GM12878 (cell line): Measurements from ENCODE around the gene TDRD12. TPM values are rescaled to one million over a fixed set of nuclear protein-coding genes. Genes with fewer than 3 reads are reported as not detected.

ENCODE experiments used
- ATAC-seq: fragments of 200-7000 bp; cut with Tn5 transposase; 3 replicates; pipeline ENCODE4 v1.9.1; 2020; ENCODE audit warnings: mild to moderate bottlenecking, moderate library complexity
- BruUV-seq: library from RNA; stranded (reverse); fragments of 400-500 nt; replicated peaks from 2 replicates; lab custom pipeline; 2021; lab: Mats Ljungman, UMichigan
- CTCF ChIA-PET: fragments of 300-600 bp; sonication (Branson Sonifier 250); formaldehyde crosslinking; extraction: SDS; loops from one replicate; lab custom pipeline; 2021; ENCODE audit warnings: inconsistent platforms; lab: Yijun Ruan, JAX
- POLR2A ChIA-PET: fragments of 350-600 bp; formaldehyde crosslinking; extraction: SDS; loops from one replicate; lab custom pipeline; 2021; ENCODE audit warnings: inconsistent platforms; lab: Charles Lee
- RAD21 ChIA-PET: fragments of 300-600 bp; sonication (Branson Sonifier 250); formaldehyde crosslinking; loops from one replicate; lab custom pipeline; 2023; ENCODE audit warnings: antibody characterized with exemption; ENCODE audit not compliant: unreplicated experiment; lab: Charles Lee
- SMC1A ChIA-PET: fragments of 300-600 bp; sonication (Branson Sonifier 250); formaldehyde crosslinking; loops from one replicate; lab custom pipeline; 2023; ENCODE audit not compliant: unreplicated experiment, uncharacterized antibody; lab: Charles Lee
- DNase-seq: peaks from one replicate; pipeline ENCODE4 v3.0.0-alpha.2; 2011; ENCODE audit warnings: low read depth, low spot score
- FAIRE-seq: peaks from 3 replicates; lab custom pipeline; 2011; peaks lifted over from hg19 to GRCh38; lab: Jason Lieb, UNC
- H2AFZ ChIP-seq: 2 replicates; pipeline ENCODE4 v1.6.0; 2011; ENCODE audit warnings: low read depth, low read length, control low read depth; ENCODE audit not compliant: control insufficient read depth
- H3K27ac ChIP-seq: 2 replicates; pipeline ENCODE4 v1.5.1; 2011; ENCODE audit warnings: control low read depth; ENCODE audit not compliant: control insufficient read depth, insufficient read depth
- H3K27me3 ChIP-seq, 2 experiments: replicated peaks in 1 of 2; 2 replicates each; pipeline versions ENCODE4 v1.6.0 to v1.6.1; 2011; ENCODE audit warnings: low read length in 1 of 2; ENCODE audit not compliant: control insufficient read depth in 2 of 2, insufficient read depth in 2 of 2
- H3K36me3 ChIP-seq, 2 experiments: 2 replicates each; pipeline ENCODE4 v1.5.1; 2011; ENCODE audit warnings: low read length in 1 of 2; ENCODE audit not compliant: control insufficient read depth in 2 of 2, insufficient read depth in 2 of 2
- H3K4me1 ChIP-seq: 2 replicates; pipeline ENCODE4 v1.6.1; 2011; ENCODE audit warnings: mild to moderate bottlenecking, low read length, moderate library complexity, mixed read lengths; ENCODE audit not compliant: control insufficient read depth, insufficient read depth
- H3K4me2 ChIP-seq: 2 replicates; pipeline ENCODE4 v1.6.0; 2011; ENCODE audit warnings: control low read depth; ENCODE audit not compliant: control insufficient read depth, insufficient read depth
- H3K4me3 ChIP-seq: fragments of 200-600 bp; sonication (generic); 2 replicates; pipeline ENCODE4 v1.5.1; 2016
- H3K79me2 ChIP-seq: 2 replicates; pipeline ENCODE4 v1.6.0; 2011; ENCODE audit warnings: low read length; ENCODE audit not compliant: control insufficient read depth, insufficient read depth
- H3K9ac ChIP-seq: 2 replicates; pipeline ENCODE4 v1.8.0; 2011; ENCODE audit warnings: low read length, control low read depth, mixed read lengths; ENCODE audit not compliant: control insufficient read depth, insufficient read depth
- H3K9me3 ChIP-seq: replicated peaks from 3 replicates; pipeline ENCODE4 v1.5.1; 2011; ENCODE audit warnings: mild to moderate bottlenecking, low read length; ENCODE audit not compliant: control insufficient read depth, insufficient read depth
- H4K20me1 ChIP-seq: 2 replicates; pipeline ENCODE4 v1.6.0; 2011; ENCODE audit not compliant: control insufficient read depth, insufficient read depth
- ATF7 ChIP-seq: fragments of 450-650 bp; IDR thresholded peaks from 2 replicates; pipeline ENCODE4 v1.6.1; 2016; ENCODE audit warnings: low read depth, mild to moderate bottlenecking
- CBX3 ChIP-seq: fragments of 200-600 bp; sonication (generic); IDR thresholded peaks from 2 replicates; pipeline ENCODE4 v1.6.1; 2016; ENCODE audit warnings: low read depth, borderline replicate concordance
- DPF2 ChIP-seq: fragments of 450-650 bp; IDR thresholded peaks from 2 replicates; pipeline ENCODE4 v1.6.1; 2017; ENCODE audit warnings: mild to moderate bottlenecking
- E2F4 ChIP-seq: IDR thresholded peaks from 2 replicates; pipeline ENCODE4 v1.6.1; 2012; ENCODE audit warnings: low read depth, low read length, improper control_type of control experiment
- EP300 ChIP-seq, 2 experiments: fragments of 150-350 bp in 1 of 2; IDR thresholded peaks; 2 replicates each; pipeline ENCODE4 v1.6.1; 2011 to 2012; ENCODE audit warnings: low read depth in 2 of 2, low read length in 2 of 2, borderline replicate concordance in 1 of 2, improper control_type of control experiment in 1 of 2, inconsistent platforms in 1 of 2; ENCODE audit not compliant: control insufficient read depth in 1 of 2
- FOXM1 ChIP-seq: IDR thresholded peaks from 2 replicates; pipeline ENCODE4 v1.6.1; 2012; ENCODE audit warnings: low read depth, mild to moderate bottlenecking, inconsistent platforms, low read length, moderate library complexity
- HSF1 ChIP-seq: fragments of 150-350 bp; IDR thresholded peaks from 2 replicates; pipeline ENCODE4 v1.6.1; 2014; ENCODE audit warnings: mild to moderate bottlenecking, low read depth, low read length
- KLF5 ChIP-seq: fragments of 450-650 bp; IDR thresholded peaks from 2 replicates; pipeline ENCODE4 v1.6.1; 2014; ENCODE audit warnings: mild to moderate bottlenecking; ENCODE audit not compliant: partially characterized antibody
- NFXL1 ChIP-seq: fragments of 450-650 bp; IDR thresholded peaks from 2 replicates; pipeline ENCODE4 v1.6.1; 2017; ENCODE audit warnings: antibody characterized with exemption, mild to moderate bottlenecking, borderline replicate concordance
- NFYB ChIP-seq: IDR thresholded peaks from 2 replicates; pipeline ENCODE4 v1.6.1; 2011; ENCODE audit warnings: low read depth, mild to moderate bottlenecking, low read length, improper control_type of control experiment, moderate library complexity; ENCODE audit not compliant: insufficient read depth
- POLR2AphosphoS5 ChIP-seq: IDR thresholded peaks from 2 replicates; pipeline ENCODE4 v1.6.1; 2011; ENCODE audit warnings: mild to moderate bottlenecking, low read length, inconsistent platforms
- POU2F2 ChIP-seq: IDR thresholded peaks from 3 replicates; pipeline ENCODE4 v1.6.1; 2011; ENCODE audit warnings: low read depth, mild to moderate bottlenecking, low read length, borderline replicate concordance
- SP1 ChIP-seq: IDR thresholded peaks from one replicate; pipeline ENCODE4 v1.6.1; 2011; ENCODE audit warnings: low read depth, low read length
- SUZ12 ChIP-seq: fragments of 200-600 bp; sonication (generic); IDR thresholded peaks from one replicate; pipeline ENCODE4 v1.6.1; 2018; ENCODE audit warnings: antibody characterized with exemption, mild to moderate bottlenecking; ENCODE audit not compliant: unreplicated experiment
- YY1 ChIP-seq: IDR thresholded peaks from 2 replicates; pipeline ENCODE4 v1.6.1; 2011; ENCODE audit warnings: low read depth, mild to moderate bottlenecking, low read length
- WGBS: methylation state at CpG from one replicate; pipeline ENCODE4 v1.1.6; 2016; ENCODE audit warnings: low lambda C conversion rate; ENCODE audit not compliant: insufficient replicate concordance, insufficient coverage; ENCODE audit errors: missing lambda C conversion rate; 5-methylcytosine and 5-hydroxymethylcytosine counted together
- in situ Hi-C: fragments of 300-500 bp; cut with MboI; formaldehyde crosslinking; loops from 9 replicates; pipeline ENCODE4 v1.14.3; 2018; ENCODE audit warnings: mixed read lengths
- intact Hi-C: fragments of 100-400 bp; cut with micrococcal nuclease; formaldehyde crosslinking; loops from one replicate; pipeline ENCODE4 v1.14.2; 2022; ENCODE audit not compliant: unreplicated experiment
- polyA plus RNA-seq, 11 experiments: library from polyadenylated mRNA; depleted of rRNA in 4 of 11; unstranded in 6 of 11; stranded (reverse) in 5 of 11; fragments of >200 nt; fragmentation: Nextera tagmentation in 4 of 11; fragmentation: Illumina TruSeq in 1 of 11; extraction: Ambion mirVana in 4 of 11; extraction: Trizol in 1 of 11; gene quantifications; 1 replicate in 1 of 11; 2 replicates in 10 of 11; pipeline versions ENCODE4 v1.2.1 to v1.2.3, GENCODE V29; 2011 to 2016; ENCODE audit warnings: inconsistent platforms in 2 of 11, missing spikeins in 2 of 11, low read depth in 1 of 11
- total RNA-seq, 4 experiments: library from RNA; depleted of rRNA in 3 of 4; stranded (reverse); fragments of >200 nt in 3 of 4; fragmentation: Illumina TruSeq in 1 of 4; extraction: Trizol in 1 of 4; gene quantifications; 2 replicates each; pipeline versions ENCODE4 v1.2.1 to v1.2.3, GENCODE V29; 2013 to 2021

Gene TDRD12
- total and polyA plus RNA-seq, 10 of the 15 experiments (the other 5 are each of a cell fraction or from before 2014, with no cell fraction given), result 0.08 to 0.15 TPM; not detected in 8

GRCh38 chr19:32717496-32717895 lies 2.1 kb upstream of the TDRD12 start:
- CTCF ChIA-PET, result no interaction called here
- H3K9me3 ChIP-seq, result no peaks in the 10 kb centered on the region
- RAD21 ChIA-PET, result no interaction called here
- no peak for TF ChIP-seq DPF2
- H3K79me2 ChIP-seq, result no peaks in the 10 kb centered on the region
- FAIRE-seq, result no peak
- ATAC-seq, result no peak
- no peak overlapping the region for H3K4me2 ChIP-seq
- no peaks in the 10 kb centered on the region for H3K4me1 ChIP-seq
- BruUV-seq, result no TSS peak
- no peak for DNase-seq
- no peaks in the 10 kb centered on the region for H3K27me3 ChIP-seq
- no peak overlapping the region for H2AFZ ChIP-seq
- H3K36me3 ChIP-seq, result peaks cover 0 to 4% of the 10 kb centered on the region in 2 experiments; a peak in 1 of 4 replicates
- intact Hi-C loops, result no loop called here
- H4K20me1 ChIP-seq, result no peaks in the 10 kb centered on the region
- SMC1A ChIA-PET, result no interaction called here
- H3K9ac ChIP-seq, result no peak overlapping the region
- no peak overlapping the region for H3K27ac ChIP-seq
- WGBS, result 94% methylated on average over 5 of the region's 5 CpGs
- in situ Hi-C loops, result no loop called here
- H3K4me3 ChIP-seq, result no peak overlapping the region
- POLR2A ChIA-PET, result no interaction called here

GRCh38 chr19:32718286-32718685 lies 1.3 kb upstream of the TDRD12 start:
- intact Hi-C loops (no loop called here), in situ Hi-C loops (no loop called here)
- DNase-seq (no peak), ATAC-seq (no peak), FAIRE-seq (no peak)
- H3K27ac ChIP-seq, result no peak overlapping the region
- no peaks in the 10 kb centered on the region for H3K79me2 ChIP-seq
- H3K4me3 ChIP-seq, result no peak overlapping the region
- RAD21 ChIA-PET, result no interaction called here
- H3K4me2 ChIP-seq, result no peak overlapping the region
- 91% methylated on average over 7 of the region's 7 CpGs for WGBS
- H3K4me1 ChIP-seq, result no peaks in the 10 kb centered on the region
- peaks cover 0 to 4% of the 10 kb centered on the region in 2 experiments; a peak in 1 of 4 replicates for H3K36me3 ChIP-seq
- SMC1A ChIA-PET, result no interaction called here
- H3K27me3 ChIP-seq, result no peaks in the 10 kb centered on the region
- POLR2A ChIA-PET, result interaction anchor here (0.6 kb wide), 1 partner anchor 1628 kb away, joined by 4 read pairs; no protein-coding TSS in a partner anchor
- H3K9ac ChIP-seq, result no peak overlapping the region
- no peaks in the 10 kb centered on the region for H4K20me1 ChIP-seq
- H2AFZ ChIP-seq, result no peak overlapping the region
- no TSS peak for BruUV-seq
- CTCF ChIA-PET, result no interaction called here
- no peaks in the 10 kb centered on the region for H3K9me3 ChIP-seq
- TF ChIP-seq POLR2AphosphoS5 (no peak), NFYB (no peak), HSF1 (no peak), POU2F2 (no peak), NFXL1 (no peak), EP300 (IDR thresholded peaks at IDR 0.05; ENCODE audit: borderline replicate concordance in 1 of 2, control insufficient read depth in 1 of 2, low read depth in 2 of 2, low read length in 2 of 2) (no peak), KLF5 (no peak), FOXM1 (no peak), ATF7 (no peak), E2F4 (no peak), SUZ12 (no peak), CBX3 (no peak), SP1 (no peak), YY1 (no peak)
